Endothelial cell of umbilical vein (primary cell): ENCODE data around the gene CHTF8. TPM values are rescaled to one million over a fixed set of nuclear protein-coding genes. Genes with fewer than 3 reads are reported as not detected.

ENCODE experiments used
- BruUV-seq: library from RNA; stranded (reverse); fragments of 400-500 nt; replicated peaks from 2 replicates; lab custom pipeline; 2021; lab: Mats Ljungman, UMichigan
- CTCF ChIA-PET: fragments of 300-600, 350-600 bp; sonication (Branson Sonifier 250); formaldehyde crosslinking; loops from one replicate; lab custom pipeline; 2021; ENCODE audit warnings: antibody characterized with exemption, inconsistent platforms; lab: Charles Lee
- POLR2A ChIA-PET: fragments of 300-600, 350-600 bp; sonication (Branson Sonifier 250); formaldehyde crosslinking; loops from one replicate; lab custom pipeline; 2021; ENCODE audit warnings: antibody characterized with exemption, inconsistent platforms; lab: Charles Lee
- DNase-seq: peaks from one replicate; pipeline ENCODE4 v3.0.0-alpha.2; 2011; ENCODE audit warnings: low read depth, low spot score
- FAIRE-seq: peaks from 2 replicates; lab custom pipeline; 2011; peaks lifted over from hg19 to GRCh38; lab: Jason Lieb, UNC
- H2AFZ ChIP-seq: 2 replicates; pipeline ENCODE4 v1.6.0; 2012; ENCODE audit warnings: low read depth, low read length, control low read depth, inconsistent platforms
- H3K27ac ChIP-seq: 2 replicates; pipeline ENCODE4 v1.5.1; 2011; ENCODE audit warnings: low read depth, mild to moderate bottlenecking, control low read depth, low read length, moderate library complexity; ENCODE audit not compliant: insufficient read depth
- H3K27me3 ChIP-seq, 2 experiments: 2 replicates each; pipeline versions ENCODE4 v1.6.0 to v1.6.1; 2011; ENCODE audit warnings: low read length in 2 of 2, mixed read lengths in 1 of 2; ENCODE audit not compliant: control insufficient read depth in 2 of 2, insufficient read depth in 2 of 2
- H3K36me3 ChIP-seq, 2 experiments: 2 replicates in 1 of 2; 3 replicates in 1 of 2; pipeline ENCODE4 v1.5.1; 2011; ENCODE audit warnings: low read length in 2 of 2, mild to moderate bottlenecking in 1 of 2, moderate library complexity in 1 of 2; ENCODE audit not compliant: control insufficient read depth in 2 of 2, insufficient read depth in 2 of 2; ENCODE audit errors: extremely low read depth in 1 of 2
- H3K4me1 ChIP-seq: 3 replicates; pipeline ENCODE4 v1.5.1; 2011; ENCODE audit warnings: mild to moderate bottlenecking, low read length; ENCODE audit not compliant: control insufficient read depth, insufficient read depth; ENCODE audit errors: extremely low read depth
- H3K4me2 ChIP-seq: 2 replicates; pipeline ENCODE4 v1.6.1; 2011; ENCODE audit warnings: low read length, control low read depth, mixed read lengths; ENCODE audit not compliant: insufficient read depth
- H3K4me3 ChIP-seq, 3 experiments: fragments of 200-600 bp in 1 of 3; sonication (generic), shearing (Covaris generic) in 1 of 3; replicated peaks in 1 of 3; 2 replicates each; pipeline ENCODE4 v1.5.1; 2011 to 2016; ENCODE audit warnings: control low read depth in 3 of 3, low read length in 3 of 3, mild to moderate bottlenecking in 2 of 3, inconsistent platforms in 1 of 3, low read depth in 1 of 3, moderate library complexity in 1 of 3; ENCODE audit not compliant: insufficient read depth in 1 of 3
- H3K79me2 ChIP-seq: 2 replicates; pipeline ENCODE4 v1.6.0; 2012; ENCODE audit warnings: low read length, inconsistent platforms; ENCODE audit not compliant: control insufficient read depth, insufficient read depth
- H3K9ac ChIP-seq: replicated peaks from 2 replicates; pipeline ENCODE3; 2011; ENCODE audit warnings: low read length, control low read depth; ENCODE audit not compliant: insufficient read depth; ENCODE audit errors: extremely low read depth
- H3K9me1 ChIP-seq: replicated peaks from 3 replicates; pipeline ENCODE4 v1.6.0; 2011; ENCODE audit warnings: mild to moderate bottlenecking, low read length; ENCODE audit not compliant: control insufficient read depth, insufficient read depth; ENCODE audit errors: extremely low read depth
- H3K9me3 ChIP-seq: replicated peaks from 2 replicates; pipeline ENCODE4 v1.5.1; 2012; ENCODE audit warnings: low read length, inconsistent platforms; ENCODE audit not compliant: control insufficient read depth, insufficient read depth
- H4K20me1 ChIP-seq: replicated peaks from 2 replicates; pipeline ENCODE3; 2011; ENCODE audit warnings: mild to moderate bottlenecking, low read length; ENCODE audit not compliant: control insufficient read depth, insufficient read depth; ENCODE audit errors: extremely low read depth
- EZH2 ChIP-seq: IDR thresholded peaks from 2 replicates; pipeline ENCODE4 v1.6.1; 2012; ENCODE audit warnings: borderline replicate concordance, low read depth, mild to moderate bottlenecking, moderate library complexity, low read length, inconsistent platforms; ENCODE audit not compliant: severe bottlenecking
- FOS ChIP-seq: IDR thresholded peaks from 2 replicates; pipeline ENCODE4 v1.6.1; 2011; ENCODE audit warnings: mild to moderate bottlenecking, low read length, moderate library complexity, borderline replicate concordance; ENCODE audit not compliant: insufficient read depth
- GATA2 ChIP-seq: IDR thresholded peaks from 2 replicates; pipeline ENCODE4 v1.7.0; 2011; ENCODE audit warnings: low read depth, mild to moderate bottlenecking, moderate library complexity, mixed read lengths, low read length; ENCODE audit not compliant: insufficient read length, insufficient read depth
- JUN ChIP-seq: IDR thresholded peaks from 2 replicates; pipeline ENCODE4 v1.6.1; 2011; ENCODE audit warnings: borderline replicate concordance, low read depth; ENCODE audit not compliant: insufficient read length, insufficient read depth
- MAX ChIP-seq: IDR thresholded peaks from 2 replicates; pipeline ENCODE4 v1.6.1; 2011; ENCODE audit not compliant: insufficient read depth, insufficient read length
- MYC ChIP-seq: IDR thresholded peaks from one replicate; pipeline ENCODE4 v1.6.1; 2011; ENCODE audit warnings: mild to moderate bottlenecking, low read depth, low read length
- POLR2A ChIP-seq: IDR thresholded peaks from 2 replicates; pipeline ENCODE4 v1.6.1; 2012; ENCODE audit warnings: low read depth, mild to moderate bottlenecking, control low read depth, low read length
- POLR2AphosphoS5 ChIP-seq: IDR thresholded peaks from 2 replicates; pipeline ENCODE4 v1.6.1; 2012; ENCODE audit warnings: low read depth, mild to moderate bottlenecking, control low read depth, low read length, moderate library complexity; ENCODE audit not compliant: insufficient read depth
- dilution Hi-C: fragments of 300-500 bp; cut with MboI; formaldehyde crosslinking; loops from one replicate; pipeline ENCODE4 v1.15.0; 2019; ENCODE audit warnings: low sequenced_read_pairs; ENCODE audit not compliant: extremely low pct_ligation_motif_present
- intact Hi-C: fragments of 100-400 bp; cut with micrococcal nuclease; formaldehyde crosslinking; loops from one replicate; pipeline ENCODE4 v1.10.0; 2022
- polyA plus RNA-seq, 4 experiments: library from polyadenylated mRNA; depleted of rRNA in 3 of 4; stranded (reverse) in 3 of 4; unstranded in 1 of 4; fragments of >200 nt; gene quantifications; 2 replicates each; pipeline versions ENCODE4 v1.2.1 to v1.2.3, GENCODE V29; 2011 to 2012; ENCODE audit warnings: missing spikeins in 1 of 4
- total RNA-seq: library from RNA; stranded (reverse); gene quantifications from 2 replicates; pipeline ENCODE4 v1.2.3, GENCODE V29; 2021
- TF ChIP-seq, protein P1 (sequence below), 2 donors: IDR thresholded peaks; 1 replicate in 1 of 2; 2 replicates in 1 of 2; pipeline ENCODE4 v1.5.1; 2011; ENCODE audit warnings: low read length in 2 of 2, mild to moderate bottlenecking in 2 of 2, moderate library complexity in 2 of 2, control low read depth in 1 of 2, inconsistent platforms in 1 of 2, low read depth in 1 of 2; ENCODE audit not compliant: insufficient read depth in 1 of 2; ENCODE audit errors: extremely low read depth in 1 of 2

Gene CHTF8
- total and polyA plus RNA-seq, 2 donors (not counting 3 experiments of a cell fraction or from before 2014, with no cell fraction given) = 128 to 131 TPM

- Histone ChIP-seq H3K9me3 (no peaks in the 10 kb centered on the region), H3K27me3 (no peaks in the 10 kb centered on the region), H3K79me2 (no peaks in the 10 kb centered on the region), H3K4me2 (no peak overlapping the region), H3K4me1 (peaks cover 17% of the 10 kb centered on the region), H3K4me3 (no peak overlapping the region), H2AFZ (no peak overlapping the region), H3K27ac (no peak overlapping the region), H3K36me3 (peaks cover 2 to 23% of the 10 kb centered on the region in 2 experiments), H3K9ac (no peak overlapping the region), H3K9me1 (no peaks in the 10 kb centered on the region), H4K20me1 (peaks cover 3% of the 10 kb centered on the region)
- POLR2A ChIA-PET = no interaction called here
- CTCF ChIA-PET = interaction anchor here (1.0 to 2.1 kb wide), 3 partner anchors 10 to 214 kb away, joined by 3 to 5 read pairs (median 3); partner anchors contain the start of gene HAS3
- no peak for TF ChIP-seq MAX
- TF ChIP-seq POLR2AphosphoS5 = no peak
- TF ChIP-seq MYC = no peak
- no peak for TF ChIP-seq GATA2
- TF ChIP-seq FOS = no peak
- TF ChIP-seq, protein P1, sequence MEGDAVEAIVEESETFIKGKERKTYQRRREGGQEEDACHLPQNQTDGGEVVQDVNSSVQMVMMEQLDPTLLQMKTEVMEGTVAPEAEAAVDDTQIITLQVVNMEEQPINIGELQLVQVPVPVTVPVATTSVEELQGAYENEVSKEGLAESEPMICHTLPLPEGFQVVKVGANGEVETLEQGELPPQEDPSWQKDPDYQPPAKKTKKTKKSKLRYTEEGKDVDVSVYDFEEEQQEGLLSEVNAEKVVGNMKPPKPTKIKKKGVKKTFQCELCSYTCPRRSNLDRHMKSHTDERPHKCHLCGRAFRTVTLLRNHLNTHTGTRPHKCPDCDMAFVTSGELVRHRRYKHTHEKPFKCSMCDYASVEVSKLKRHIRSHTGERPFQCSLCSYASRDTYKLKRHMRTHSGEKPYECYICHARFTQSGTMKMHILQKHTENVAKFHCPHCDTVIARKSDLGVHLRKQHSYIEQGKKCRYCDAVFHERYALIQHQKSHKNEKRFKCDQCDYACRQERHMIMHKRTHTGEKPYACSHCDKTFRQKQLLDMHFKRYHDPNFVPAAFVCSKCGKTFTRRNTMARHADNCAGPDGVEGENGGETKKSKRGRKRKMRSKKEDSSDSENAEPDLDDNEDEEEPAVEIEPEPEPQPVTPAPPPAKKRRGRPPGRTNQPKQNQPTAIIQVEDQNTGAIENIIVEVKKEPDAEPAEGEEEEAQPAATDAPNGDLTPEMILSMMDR (IDR thresholded peaks at IDR 0.05; ENCODE audit: extremely low read depth in 1 of 2, insufficient read depth in 1 of 2, low read depth in 1 of 2, low read length in 2 of 2) = no peak
- no peak for TF ChIP-seq EZH2
- no peak for TF ChIP-seq JUN
- no peak for TF ChIP-seq POLR2A
- FAIRE-seq (no peak), DNase-seq (no peak)
- intact Hi-C loops (no loop called here), dilution Hi-C loops (no loop called here)
- BruUV-seq = no TSS peak
Measured at GRCh38 chr16:69115837-69116236, 16.6 kb downstream of the CHTF8 start.
